SU-DHL-6 (cell line): ENCODE measurements around the gene SERPINI1.

ENCODE experiments used
- H2AFZ ChIP-seq: fragments of 200-600 bp; sonication (generic); 2 replicates; pipeline ENCODE4 v1.6.1; 2014; ENCODE audit warnings: low read depth, mild to moderate bottlenecking, moderate library complexity, mixed read lengths, antibody characterized with exemption, low read length; ENCODE audit not compliant: severe bottlenecking
- H3F3A ChIP-seq: fragments of 200-600 bp; shearing (Covaris generic); 2 replicates; pipeline ENCODE4 v1.6.0; 2016; ENCODE audit warnings: antibody characterized with exemption, mild to moderate bottlenecking; ENCODE audit not compliant: insufficient read depth
- H3K27ac ChIP-seq: fragments of 200-600 bp; sonication (generic); 2 replicates; pipeline ENCODE4 v1.5.1; 2016; ENCODE audit warnings: low read depth, mild to moderate bottlenecking, low read length, moderate library complexity, mixed read lengths
- H3K27me3 ChIP-seq: fragments of 200-600 bp; sonication (generic), shearing (Covaris generic); 2 replicates; pipeline ENCODE4 v1.6.0; 2014; ENCODE audit warnings: mild to moderate bottlenecking, low read length
- H3K36me3 ChIP-seq: fragments of 200-600 bp; sonication (generic); 2 replicates; pipeline ENCODE4 v1.6.1; 2014; ENCODE audit warnings: mild to moderate bottlenecking, low read length, mixed read lengths
- H3K4me2 ChIP-seq: fragments of 300-600, 200-600 bp; shearing (Covaris generic), sonication (generic); 2 replicates; pipeline ENCODE4 v1.6.0; 2014; ENCODE audit warnings: low read length, low read depth, mild to moderate bottlenecking; ENCODE audit not compliant: poor library complexity, severe bottlenecking
- H3K4me3 ChIP-seq: fragments of 200-600 bp; sonication (generic); 2 replicates; pipeline ENCODE4 v1.5.1; 2014; ENCODE audit warnings: antibody characterized with exemption, low read length, mild to moderate bottlenecking, mixed read lengths; ENCODE audit not compliant: insufficient read depth, poor library complexity, severe bottlenecking
- H3K79me2 ChIP-seq: fragments of 200-600 bp; sonication (generic); 2 replicates; pipeline ENCODE4 v1.6.1; 2014; ENCODE audit warnings: mild to moderate bottlenecking, low read length, moderate library complexity; ENCODE audit not compliant: insufficient read depth
- H3K9ac ChIP-seq: fragments of 200-600 bp; sonication (generic); 2 replicates; pipeline ENCODE4 v1.7.0; 2014; ENCODE audit warnings: mild to moderate bottlenecking, low read length
- H3K9me2 ChIP-seq: fragments of 200-600 bp; sonication (generic); replicated peaks from 2 replicates; pipeline ENCODE4 v1.6.1; 2014; ENCODE audit warnings: low read length; ENCODE audit not compliant: insufficient read depth
- H3K9me3 ChIP-seq: fragments of 200-600 bp; sonication (generic); 2 replicates; pipeline ENCODE4 v1.6.1; 2014; ENCODE audit warnings: low read length, mixed read lengths; ENCODE audit not compliant: insufficient read depth
- H4K20me1 ChIP-seq: fragments of 200-600 bp; sonication (generic); 2 replicates; pipeline ENCODE4 v1.6.1; 2014; ENCODE audit warnings: low read depth, mild to moderate bottlenecking, antibody characterized with exemption, low read length, moderate library complexity, mixed read lengths
- EZH2phosphoT487 ChIP-seq: fragments of 200-600 bp; sonication (generic), shearing (Covaris generic); conservative IDR thresholded peaks from 2 replicates; pipeline ENCODE4 v1.6.1; 2018; ENCODE audit warnings: mild to moderate bottlenecking, antibody characterized with exemption, low read length, moderate library complexity, mixed read lengths
- TF ChIP-seq, protein P1 (sequence below): fragments of 200-600 bp; sonication (generic); IDR thresholded peaks from one replicate; pipeline ENCODE4 v1.5.1; 2017; ENCODE audit warnings: antibody characterized with exemption, mild to moderate bottlenecking, low read length, moderate library complexity; ENCODE audit not compliant: insufficient read depth, poor library complexity, severe bottlenecking

The SERPINI1 gene

DNA sequence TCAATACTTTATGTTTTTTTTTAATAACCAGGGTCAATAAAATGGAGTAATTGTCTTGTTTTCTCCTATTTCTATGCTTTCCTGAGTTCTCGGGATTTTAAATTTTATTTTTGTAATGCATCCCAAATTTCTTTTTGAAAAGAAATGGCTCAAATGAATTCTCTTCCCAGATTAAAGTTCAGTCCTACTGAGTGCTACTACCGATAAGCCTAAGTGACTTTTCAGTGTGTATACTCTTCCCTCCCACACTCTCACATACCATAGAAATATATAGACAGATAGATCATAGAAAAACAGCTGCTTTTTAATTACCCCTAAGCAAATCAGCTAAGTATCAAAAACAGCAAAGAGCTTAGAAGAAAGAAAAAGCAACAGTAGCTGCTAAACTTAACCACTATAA lies 1.5 kb downstream of the SERPINI1 start:
- Histone ChIP-seq H3F3A (peaks cover 27% of the 10 kb centered on the region), H3K4me3 (peak overlapping the region; percentile 84), H2AFZ (no peak overlapping the region), H3K9me2 (no peaks in the 10 kb centered on the region), H3K27ac (no peak overlapping the region), H3K27me3 (no peaks in the 10 kb centered on the region), H3K36me3 (0 out of 2 replicates have a peak, but pooled peaks cover 4% of the 10 kb centered on the region), H3K4me2 (peak overlapping the region; percentile 87), H3K9ac (peak overlapping the region; percentile 77), H3K9me3 (no peaks in the 10 kb centered on the region), H4K20me1 (peaks cover 16% of the 10 kb centered on the region), H3K79me2 (peaks cover 71% of the 10 kb centered on the region)
- no peak for TF ChIP-seq EZH2phosphoT487
- TF ChIP-seq, protein P1, sequence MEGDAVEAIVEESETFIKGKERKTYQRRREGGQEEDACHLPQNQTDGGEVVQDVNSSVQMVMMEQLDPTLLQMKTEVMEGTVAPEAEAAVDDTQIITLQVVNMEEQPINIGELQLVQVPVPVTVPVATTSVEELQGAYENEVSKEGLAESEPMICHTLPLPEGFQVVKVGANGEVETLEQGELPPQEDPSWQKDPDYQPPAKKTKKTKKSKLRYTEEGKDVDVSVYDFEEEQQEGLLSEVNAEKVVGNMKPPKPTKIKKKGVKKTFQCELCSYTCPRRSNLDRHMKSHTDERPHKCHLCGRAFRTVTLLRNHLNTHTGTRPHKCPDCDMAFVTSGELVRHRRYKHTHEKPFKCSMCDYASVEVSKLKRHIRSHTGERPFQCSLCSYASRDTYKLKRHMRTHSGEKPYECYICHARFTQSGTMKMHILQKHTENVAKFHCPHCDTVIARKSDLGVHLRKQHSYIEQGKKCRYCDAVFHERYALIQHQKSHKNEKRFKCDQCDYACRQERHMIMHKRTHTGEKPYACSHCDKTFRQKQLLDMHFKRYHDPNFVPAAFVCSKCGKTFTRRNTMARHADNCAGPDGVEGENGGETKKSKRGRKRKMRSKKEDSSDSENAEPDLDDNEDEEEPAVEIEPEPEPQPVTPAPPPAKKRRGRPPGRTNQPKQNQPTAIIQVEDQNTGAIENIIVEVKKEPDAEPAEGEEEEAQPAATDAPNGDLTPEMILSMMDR: no peak

DNA sequence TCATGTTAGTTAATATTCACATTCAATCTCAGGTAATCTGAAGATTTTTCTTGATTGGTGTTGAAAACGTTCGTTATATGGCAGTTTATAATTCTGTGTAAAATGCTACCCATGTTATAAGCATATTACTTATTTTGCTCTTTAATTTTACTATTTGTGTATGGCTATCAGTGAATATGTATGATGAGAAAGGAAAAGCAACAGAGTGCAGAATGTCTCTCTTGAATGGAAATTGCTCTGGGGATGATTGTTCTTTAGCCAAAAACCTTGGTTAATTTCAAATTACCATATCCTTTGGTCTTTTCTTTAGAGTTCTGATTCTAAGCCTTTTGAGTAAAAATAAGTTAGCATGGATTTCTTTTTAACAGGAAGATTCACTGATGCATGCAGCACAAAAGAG lies 2.5 kb downstream of the SERPINI1 start:
- Histone ChIP-seq H3F3A (peaks cover 27% of the 10 kb centered on the region), H3K4me2 (peak overlapping the region; percentile 87), H3K9me3 (no peaks in the 10 kb centered on the region), H3K9me2 (no peaks in the 10 kb centered on the region), H4K20me1 (peaks cover 6% of the 10 kb centered on the region; the same call in 1 of the 2 replicates), H3K36me3 (0 out of 2 replicates have a peak, but pooled peaks cover 7% of the 10 kb centered on the region), H3K27me3 (no peaks in the 10 kb centered on the region), H3K9ac (no peak overlapping the region), H3K4me3 (no peak overlapping the region), H3K27ac (no peak overlapping the region), H3K79me2 (peaks cover 70% of the 10 kb centered on the region), H2AFZ (no peak overlapping the region)
- TF ChIP-seq EZH2phosphoT487: no peak
- TF ChIP-seq, protein P1: no peak

DNA sequence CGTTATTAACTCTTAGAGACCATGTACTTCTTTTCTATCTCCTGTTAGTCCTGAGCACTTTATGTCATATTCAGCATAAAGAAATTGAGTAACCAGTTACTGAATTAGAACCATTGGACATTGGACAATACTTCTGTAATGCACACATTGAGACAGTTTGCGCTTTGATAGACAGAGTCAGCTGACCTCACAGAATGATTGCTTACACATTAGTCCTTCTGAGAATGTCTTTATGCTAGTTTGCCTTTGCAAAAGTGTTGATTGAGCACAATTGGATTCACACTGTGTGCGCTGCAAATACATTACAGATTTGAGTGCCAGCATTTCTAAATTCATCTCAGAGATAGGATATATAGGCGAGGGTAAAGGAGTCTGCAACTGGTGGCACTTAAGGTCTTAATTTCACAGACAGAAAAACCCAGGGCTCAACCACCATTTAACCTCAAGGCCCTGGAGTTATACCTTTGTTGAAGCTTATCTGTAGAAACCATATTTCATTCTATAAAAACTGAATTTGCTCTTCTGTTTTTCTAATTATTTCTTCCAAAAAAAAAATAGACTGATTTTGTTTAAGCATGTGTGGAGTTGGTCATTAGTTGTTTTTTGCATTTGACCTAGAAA lies 3.8 kb downstream of the SERPINI1 start:
- peaks cover 17% of the 10 kb centered on the region for H3K36me3 ChIP-seq
- H3K9me3 ChIP-seq: no peaks in the 10 kb centered on the region
- no peak for TF ChIP-seq EZH2phosphoT487
- TF ChIP-seq, protein P1: no peak
- no peak overlapping the region for H2AFZ ChIP-seq
- H3K27me3 ChIP-seq: no peaks in the 10 kb centered on the region
- H3K79me2 ChIP-seq: peaks cover 68% of the 10 kb centered on the region
- H3K4me2 ChIP-seq: peak overlapping the region; percentile 87
- no peak overlapping the region for H3K4me3 ChIP-seq
- H4K20me1 ChIP-seq: no peaks in the 10 kb centered on the region
- no peaks in the 10 kb centered on the region for H3K9me2 ChIP-seq
- H3K9ac ChIP-seq: no peak overlapping the region
- no peak overlapping the region; the same call in 1 of the 2 replicates for H3K27ac ChIP-seq
- H3F3A ChIP-seq: peaks cover 27% of the 10 kb centered on the region
